Activated CD4-positive, alpha-beta T cell treated with anti-CD3 and anti-CD28 coated beads, Interleukin-2, amount 50 U/mL, for 16 hours (primary cell): ENCODE measurements around the gene TMX1.

ENCODE experiments used
- DNase-seq: peaks from one replicate; pipeline ENCODE4 v3.0.0-alpha.2; 2020

Gene TMX1

GRCh38 chr14:51294951-51295525 is 55.0 kb downstream of the TMX1 start:
- peak; percentile 10 for DNase-seq

- DNase-seq = no peak
These were observed 55.7 kb downstream of the TMX1 start for GRCh38 chr14:51295646-51296263.

GRCh38 chr14:51297066-51297465 is 57.0 kb downstream of the TMX1 start:
- no peak for DNase-seq

DNA sequence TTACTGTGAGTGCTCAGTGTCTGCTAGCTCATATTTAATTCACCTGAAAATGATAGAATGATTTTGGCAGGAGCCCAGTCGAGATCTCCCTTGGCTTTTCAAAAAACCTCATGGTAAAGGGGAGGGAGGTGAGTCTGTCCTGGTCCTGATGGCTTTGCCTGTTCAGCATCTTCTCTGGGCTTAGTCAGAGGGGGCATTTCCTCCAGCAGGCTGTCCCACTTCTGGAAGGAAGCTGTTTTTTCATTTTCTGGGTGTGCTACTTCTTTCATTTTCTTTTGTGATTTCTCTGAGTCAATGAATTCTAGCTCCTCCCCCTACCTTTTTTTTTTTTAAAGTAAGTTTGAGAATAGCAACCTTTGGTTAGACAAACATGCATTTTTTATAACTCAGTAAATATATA is 58.8 kb downstream of the TMX1 start:
- peak; percentile 50 for DNase-seq

DNA sequence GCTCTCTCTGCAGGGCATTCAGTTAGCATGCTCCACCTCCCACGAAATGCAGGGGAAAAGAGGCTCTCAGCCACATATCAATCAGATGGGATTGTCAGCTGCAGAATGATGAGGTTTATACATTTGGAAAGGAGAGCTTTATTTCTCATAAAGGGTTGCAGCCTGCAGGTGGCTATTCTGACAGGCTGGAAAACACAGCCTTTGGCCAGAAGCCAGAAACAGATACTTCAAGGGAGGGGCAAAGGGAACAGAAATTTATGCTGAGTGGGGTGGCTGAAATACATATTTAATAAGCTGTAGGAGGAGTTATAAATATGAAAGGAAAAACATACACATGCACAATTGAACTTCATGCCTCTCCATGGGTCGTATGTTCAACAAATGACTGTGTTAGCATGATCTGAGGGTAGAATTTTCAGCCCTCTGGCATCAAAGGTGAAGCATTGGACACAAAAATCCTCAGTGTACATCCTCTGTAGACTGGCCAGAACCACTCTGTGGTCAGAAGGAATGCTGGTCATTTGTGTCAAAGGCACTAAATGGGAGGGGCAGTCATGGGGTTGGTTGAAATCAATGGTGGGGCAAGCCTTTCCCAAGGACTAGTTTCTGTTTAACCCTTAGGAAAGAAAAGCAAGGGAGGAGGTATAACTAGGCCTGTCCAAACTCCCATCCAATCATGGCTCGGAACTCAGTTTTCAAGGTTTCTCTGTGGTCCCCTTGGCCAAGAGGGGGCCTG is 62.4 kb downstream of the TMX1 start:
- DNase-seq = no peak

GRCh38 chr14:51304438-51304837 is 64.4 kb downstream of the TMX1 start:
- peak; percentile 27 for DNase-seq

- DNase-seq = no peak
These were observed 64.9 kb downstream of the TMX1 start for GRCh38 chr14:51304941-51305340.

- no peak for DNase-seq
These were observed 65.7 kb downstream of the TMX1 start for GRCh38 chr14:51305751-51306150.
